GM12878 (cell line): ENCODE measurements around the gene VANGL2.

ENCODE experiments used
- CTCF ChIP-seq, 3 experiments: IDR thresholded peaks in 2 of 3; conservative IDR thresholded peaks in 1 of 3; 2 replicates each; pipeline ENCODE4 v1.5.1; 2011; ENCODE audit warnings: low read depth in 3 of 3, low read length in 3 of 3, mild to moderate bottlenecking in 3 of 3, control low read depth in 2 of 3, moderate library complexity in 2 of 3, inconsistent platforms in 1 of 3, mixed read lengths in 1 of 3; ENCODE audit not compliant: control insufficient read depth in 2 of 3, insufficient read depth in 1 of 3; ENCODE audit errors: extremely low read depth in 1 of 3
- POLR2AphosphoS5 ChIP-seq: IDR thresholded peaks from 2 replicates; pipeline ENCODE4 v1.6.1; 2011; ENCODE audit warnings: mild to moderate bottlenecking, low read length, inconsistent platforms
- SP1 ChIP-seq: IDR thresholded peaks from one replicate; pipeline ENCODE4 v1.6.1; 2011; ENCODE audit warnings: low read depth, low read length
- ZSCAN29 ChIP-seq: fragments of 450-650 bp; IDR thresholded peaks from 2 replicates; pipeline ENCODE4 v1.6.1; 2017; ENCODE audit warnings: mild to moderate bottlenecking, moderate library complexity

- TF ChIP-seq POLR2AphosphoS5, result no peak
- no peak for TF ChIP-seq SP1
- no peak for TF ChIP-seq CTCF (IDR thresholded peaks at IDR 0.05 in 2 of 3, conservative IDR thresholded peaks at IDR 0.05 in 1 of 3; ENCODE audit: control insufficient read depth in 2 of 3, extremely low read depth in 1 of 3, insufficient read depth in 1 of 3, low read depth in 3 of 3, low read length in 3 of 3)
- TF ChIP-seq ZSCAN29, result no peak
Observed at GRCh38 chr1:160439718-160440117, 39.4 kb downstream of the VANGL2 start.
